Thoracic aorta (tissue), 2 donors: ENCODE measurements around the gene UBE2J2. TPM values are rescaled to one million over a fixed set of nuclear protein-coding genes. Genes with fewer than 3 reads are reported as not detected.

Experiments used
- ATAC-seq: fragments of 150-250 bp; one replicate; pipeline ENCODE4 v1.8.0; 2017; ENCODE audit warnings: low read depth; ENCODE audit not compliant: insufficient number of reproducible peaks, low FRiP score
- DNase-seq: peaks from one replicate; pipeline ENCODE4 v3.0.0-alpha.2; 2020; ENCODE audit warnings: low spot score
- H3K27ac ChIP-seq, 2 donors: fragments of 200-600 bp; sonication (generic); 1 replicate in 1 of 2; 2 replicates in 1 of 2; pipeline ENCODE4 v1.5.1; 2016; ENCODE audit warnings: mild to moderate bottlenecking in 2 of 2, moderate library complexity in 2 of 2
- H3K27me3 ChIP-seq: fragments of 200-600 bp; sonication (generic); replicated peaks from 2 replicates; pipeline ENCODE4 v1.6.0; 2016; ENCODE audit warnings: mild to moderate bottlenecking; ENCODE audit not compliant: insufficient read depth
- H3K36me3 ChIP-seq: fragments of 200-600 bp; sonication (generic); one replicate; pipeline ENCODE4 v1.5.1; 2016
- H3K4me1 ChIP-seq, 2 donors: fragments of 200-600 bp; sonication (generic); 1 replicate in 1 of 2; 2 replicates in 1 of 2; pipeline versions ENCODE4 v1.5.1 to v1.6.0; 2016; ENCODE audit warnings: low read depth in 2 of 2, mild to moderate bottlenecking in 1 of 2; ENCODE audit not compliant: control insufficient read depth in 1 of 2
- H3K4me3 ChIP-seq: fragments of 200-600 bp; sonication (generic); 2 replicates; pipeline ENCODE4 v1.5.1; 2016; ENCODE audit warnings: mild to moderate bottlenecking
- H3K9me3 ChIP-seq: fragments of 200-600 bp; sonication (generic); 2 replicates; pipeline ENCODE4 v1.5.1; 2016
- total RNA-seq, 2 donors: library from RNA; depleted of rRNA; stranded (reverse); fragments of >200 nt; gene quantifications; one replicate each; pipeline versions ENCODE4 v1.1.0 to v1.2.3, GENCODE V29; 2016
- TF ChIP-seq, protein P1 (sequence below): fragments of 200-600 bp; sonication (generic); IDR thresholded peaks from one replicate; pipeline ENCODE4 v1.5.1; 2019; ENCODE audit warnings: antibody characterized with exemption

Gene UBE2J2
- total RNA-seq, 2 donors from 2014 or later, result 43.5 to 57.7 TPM

DNA sequence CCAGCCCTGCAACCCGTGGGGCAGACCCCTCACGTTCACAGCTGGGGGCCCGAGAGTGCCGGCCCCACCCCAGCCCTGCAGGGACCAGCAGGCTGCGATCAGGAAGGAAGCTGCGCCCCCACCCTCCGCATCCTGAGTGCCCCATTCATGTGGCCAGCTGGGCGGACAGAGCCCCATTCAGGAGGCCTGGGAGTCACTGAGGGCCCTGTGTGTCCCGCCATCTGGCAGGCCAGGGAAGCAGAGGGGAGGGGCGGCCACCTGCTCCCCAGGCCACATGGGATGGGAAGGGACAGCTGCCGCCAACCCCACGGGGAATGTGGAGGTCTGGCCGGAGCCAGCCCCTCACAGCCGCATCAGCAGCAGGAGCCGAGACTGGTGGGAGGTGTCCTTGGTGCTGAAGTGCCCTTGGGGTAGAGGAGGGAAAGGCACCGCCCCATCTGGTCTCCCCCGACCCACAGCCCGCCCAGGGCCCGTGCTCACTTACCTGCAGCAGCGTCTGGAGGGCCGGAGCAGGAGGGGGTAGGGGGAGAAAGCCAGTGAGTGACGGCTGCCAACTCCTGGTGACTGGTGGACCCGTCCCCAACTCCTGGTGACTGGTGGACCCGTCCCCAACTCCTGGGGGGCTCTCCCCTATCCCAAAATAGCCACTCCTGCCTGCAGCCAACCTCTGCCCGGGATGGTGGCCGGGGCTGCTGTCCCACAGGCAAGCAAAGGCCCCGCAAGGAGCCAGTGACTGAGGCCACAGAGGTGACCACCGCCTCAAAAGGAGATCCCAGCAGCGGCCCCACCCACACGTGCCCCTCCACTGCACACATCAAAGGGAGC, 25.4 kb upstream of the UBE2J2 start:
- no peaks in the 10 kb centered on the region for H3K27me3 ChIP-seq
- no peak overlapping the region for H3K4me3 ChIP-seq
- H3K36me3 ChIP-seq, result no peaks in the 10 kb centered on the region
- H3K27ac ChIP-seq, result no peak overlapping the region
- DNase-seq (no peak), ATAC-seq (no peak)
- H3K4me1 ChIP-seq, result no peaks in the 10 kb centered on the region
- TF ChIP-seq, protein P1, sequence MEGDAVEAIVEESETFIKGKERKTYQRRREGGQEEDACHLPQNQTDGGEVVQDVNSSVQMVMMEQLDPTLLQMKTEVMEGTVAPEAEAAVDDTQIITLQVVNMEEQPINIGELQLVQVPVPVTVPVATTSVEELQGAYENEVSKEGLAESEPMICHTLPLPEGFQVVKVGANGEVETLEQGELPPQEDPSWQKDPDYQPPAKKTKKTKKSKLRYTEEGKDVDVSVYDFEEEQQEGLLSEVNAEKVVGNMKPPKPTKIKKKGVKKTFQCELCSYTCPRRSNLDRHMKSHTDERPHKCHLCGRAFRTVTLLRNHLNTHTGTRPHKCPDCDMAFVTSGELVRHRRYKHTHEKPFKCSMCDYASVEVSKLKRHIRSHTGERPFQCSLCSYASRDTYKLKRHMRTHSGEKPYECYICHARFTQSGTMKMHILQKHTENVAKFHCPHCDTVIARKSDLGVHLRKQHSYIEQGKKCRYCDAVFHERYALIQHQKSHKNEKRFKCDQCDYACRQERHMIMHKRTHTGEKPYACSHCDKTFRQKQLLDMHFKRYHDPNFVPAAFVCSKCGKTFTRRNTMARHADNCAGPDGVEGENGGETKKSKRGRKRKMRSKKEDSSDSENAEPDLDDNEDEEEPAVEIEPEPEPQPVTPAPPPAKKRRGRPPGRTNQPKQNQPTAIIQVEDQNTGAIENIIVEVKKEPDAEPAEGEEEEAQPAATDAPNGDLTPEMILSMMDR, result no peak
- no peaks in the 10 kb centered on the region for H3K9me3 ChIP-seq

DNA sequence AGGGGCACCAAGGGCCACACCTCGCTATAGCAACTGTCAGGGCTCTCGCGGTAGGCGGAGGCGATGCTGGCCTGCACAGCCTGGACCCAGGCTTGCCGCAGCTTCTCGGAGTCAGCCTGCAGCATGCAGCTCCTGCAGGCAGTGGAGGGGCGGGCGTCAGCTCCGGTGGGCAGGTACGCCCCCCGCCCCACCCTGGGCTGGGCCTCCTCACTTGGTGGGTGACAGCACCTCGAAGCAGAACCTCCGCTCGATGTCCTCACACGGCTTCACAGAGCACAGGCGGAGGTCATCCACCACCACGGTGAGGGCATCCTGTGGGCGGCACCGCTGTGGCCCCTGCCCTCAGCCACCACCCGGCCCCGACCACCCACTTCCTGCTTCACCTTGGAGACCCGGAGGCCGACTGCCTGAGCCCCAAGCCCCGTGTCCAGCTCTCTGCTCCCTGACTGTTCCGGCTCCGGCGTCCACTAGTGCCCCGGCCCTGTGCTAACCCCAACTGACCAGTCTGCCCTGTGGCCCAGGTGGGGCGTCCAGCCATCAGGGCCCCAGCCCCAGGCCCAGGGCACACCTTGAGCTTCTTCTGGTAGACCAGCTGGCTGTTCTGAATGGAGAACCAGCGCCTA, 24.3 kb upstream of the UBE2J2 start:
- ATAC-seq (no peak), DNase-seq (no peak)
- Histone ChIP-seq H3K9me3 (no peaks in the 10 kb centered on the region), H3K27me3 (no peaks in the 10 kb centered on the region), H3K4me3 (no peak overlapping the region), H3K4me1 (no peaks in the 10 kb centered on the region), H3K36me3 (no peaks in the 10 kb centered on the region), H3K27ac (no peak overlapping the region)
- TF ChIP-seq, protein P1, result no peak

DNA sequence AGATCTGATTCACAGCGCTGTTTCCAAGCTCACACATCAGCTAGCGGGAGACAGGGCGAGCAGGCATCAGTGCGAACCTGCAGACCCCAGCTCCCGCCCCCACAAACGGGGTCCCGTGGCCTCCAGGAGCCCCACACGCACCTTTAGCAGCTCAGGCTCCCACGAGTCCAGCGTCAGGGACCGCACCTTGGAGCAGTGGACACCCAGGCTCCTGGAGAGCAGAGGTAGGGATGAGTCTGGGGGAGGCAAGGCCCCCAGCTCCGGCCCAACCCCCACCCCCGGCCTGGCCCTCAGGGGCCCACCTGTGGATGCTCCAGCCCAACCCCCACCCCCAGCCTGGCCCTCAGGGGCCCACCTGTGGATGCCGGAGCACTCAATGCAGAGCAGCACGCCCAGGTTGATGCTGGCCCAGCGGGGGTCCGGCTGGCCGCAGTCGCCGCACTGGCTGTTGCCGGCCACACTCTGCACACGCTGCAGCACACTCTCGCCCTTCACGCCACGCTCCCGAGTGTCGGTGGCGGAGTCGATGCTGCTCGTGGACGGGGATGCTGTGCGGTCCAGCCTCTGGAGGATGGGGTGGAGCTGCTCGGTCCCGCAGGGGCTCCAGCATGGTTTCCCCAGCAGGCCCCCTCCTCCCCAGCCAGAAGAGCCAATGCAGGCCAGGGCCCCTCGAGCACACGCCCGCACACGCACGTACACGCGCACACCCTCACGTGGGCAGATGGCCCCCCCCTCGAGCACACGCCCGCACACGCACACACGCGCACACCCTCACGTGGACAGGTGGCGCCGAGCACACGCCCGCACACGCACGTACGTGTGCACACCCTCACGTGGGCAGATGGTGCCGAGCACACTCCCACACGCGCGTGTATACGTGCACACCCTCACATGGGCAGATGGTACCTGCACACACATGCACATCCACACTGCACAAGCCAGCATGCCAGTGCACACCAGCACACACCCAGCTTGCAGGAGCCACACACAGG, 22.7 kb upstream of the UBE2J2 start:
- no peak for ATAC-seq
- H3K36me3 ChIP-seq, result no peaks in the 10 kb centered on the region

DNA sequence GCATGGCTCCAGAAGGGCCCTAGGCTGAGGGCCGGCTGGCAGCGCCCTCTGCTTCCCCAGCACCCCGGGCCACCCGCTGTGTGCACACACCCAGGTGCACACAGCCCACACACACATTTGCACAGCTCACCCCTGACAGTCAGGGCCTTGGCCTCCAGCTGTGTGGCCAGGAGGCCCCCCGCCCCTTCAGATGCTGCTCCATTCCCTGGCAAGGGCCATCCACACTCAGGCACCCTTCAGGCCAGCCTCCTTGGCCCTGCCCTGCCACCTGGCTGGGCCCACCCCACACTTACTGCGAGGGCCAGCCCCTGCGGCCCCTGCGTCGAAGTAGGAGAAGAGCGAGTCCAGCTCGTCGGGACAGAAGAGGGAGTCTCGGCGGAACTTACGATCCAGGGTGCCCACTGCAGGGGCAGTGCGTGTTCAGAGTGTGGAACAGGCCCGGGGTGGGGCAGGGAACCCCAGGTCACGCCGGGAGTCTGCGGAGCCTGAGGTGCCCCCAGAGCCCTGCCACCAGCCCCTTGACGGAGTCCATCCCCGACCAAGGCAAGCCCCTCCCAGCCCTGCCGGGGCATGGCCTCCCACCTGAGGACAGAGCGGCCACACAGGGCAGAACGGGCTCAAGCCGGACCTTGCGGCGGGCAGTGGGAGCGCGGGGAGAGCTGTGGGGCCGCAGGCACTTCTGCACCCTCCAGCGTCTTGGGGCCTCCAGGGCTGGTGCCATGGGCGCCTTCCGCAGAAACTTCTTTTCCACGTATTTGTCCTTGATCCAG, 21.7 kb upstream of the UBE2J2 start:
- TF ChIP-seq, protein P1, result no peak
- Histone ChIP-seq H3K36me3 (no peaks in the 10 kb centered on the region), H3K27me3 (no peaks in the 10 kb centered on the region), H3K9me3 (no peaks in the 10 kb centered on the region), H3K27ac (no peak overlapping the region), H3K4me3 (no peak overlapping the region), H3K4me1 (peaks cover 0 to 14% of the 10 kb centered on the region in 2 donors)
- DNase-seq, result no peak
- no peak for ATAC-seq

More for the DNA sequence above, 22.7 kb upstream of the UBE2J2 start:
- Histone ChIP-seq H3K4me3 (no peak overlapping the region), H3K9me3 (no peaks in the 10 kb centered on the region), H3K27ac (no peak overlapping the region), H3K27me3 (no peaks in the 10 kb centered on the region), H3K4me1 (peaks cover 0 to 4% of the 10 kb centered on the region in 2 donors)
- TF ChIP-seq, protein P1, result no peak
- DNase-seq, result no peak
